ENCODE data around the gene GLRB. TPM values are rescaled to one million over a fixed set of nuclear protein-coding genes. Genes with fewer than 3 reads are reported as not detected.

The GLRB gene
- total RNA-seq (1 to 10 TPM; 1.2 to 5.6 (median 3.0) TPM), polyA plus RNA-seq (1 to 10 TPM; 1.2 to 3.8 (median 1.4) TPM)
- long read RNA-seq, donor 1, partial matches to known transcripts, result 1 of 5 reads
- long read RNA-seq, donor 1, other reads (novel, unspliced or antisense), result 0 of 5 reads
- long read RNA-seq, donor 2, partial matches to known transcripts, result 0 of 4 reads
- long read RNA-seq, donor 2, other reads (novel, unspliced or antisense), result 1 of 4 reads

GRCh38 chr4:157075811-157076577 is at the start of gene GLRB:
TSS of gene GLRB (plus strand) at chr4:157076150. CDS start at chr4:157078025, 1,875 bp downstream.
- WGBS, 3 donors, result 1% methylated on average over 71 to 84 of the region's 84 CpGs
- no peak for TF ChIP-seq CTCF (IDR thresholded peaks at IDR 0.05)
- H3K27me3 ChIP-seq (ENCODE audit: insufficient read depth in 3 of 3, low read length in 2 of 3), result no peaks in the 10 kb centered on the region
- no peaks in the 10 kb centered on the region for H3K36me3 ChIP-seq (ENCODE audit: insufficient read depth in 1 of 2, low read depth in 1 of 2)
- intact Hi-C loops (cut with DNase I), result no loop called here
- peak within 1 kb of the TSS; percentile 79 for H3K4me3 ChIP-seq
- H3K27ac ChIP-seq, result no peak within 1 kb of the TSS
- ATAC-seq (peak; percentile 85 to 97 (median 92)), DNase-seq (peak; percentile 28 to 63)
- no peaks in the 10 kb centered on the region for H3K4me1 ChIP-seq
- no peaks in the 10 kb centered on the region for H3K9me3 ChIP-seq

GRCh38 chr4:157035471-157035870 is 40.5 kb upstream of the GLRB start:
- no peak for ATAC-seq
- DNase-seq, result no peak
- Histone ChIP-seq H3K4me3 (no peak overlapping the region), H3K27ac (no peak overlapping the region), H3K4me1 (no peaks in the 10 kb centered on the region), H3K36me3 (ENCODE audit: insufficient read depth in 1 of 2, low read depth in 1 of 2) (no peaks in the 10 kb centered on the region), H3K27me3 (ENCODE audit: insufficient read depth in 3 of 3, low read length in 2 of 3) (no peaks in the 10 kb centered on the region), H3K9me3 (no peaks in the 10 kb centered on the region)
- intact Hi-C loops (cut with DNase I), result no loop called here
- TF ChIP-seq CTCF (IDR thresholded peaks at IDR 0.05), result no peak

- intact Hi-C loops (cut with DNase I), result loop anchor here (10.0 kb wide), 2 partner anchors 346 to 446 kb away; no protein-coding TSS in a partner anchor
- DNase-seq, result no peak
- no peak for ATAC-seq
- TF ChIP-seq CTCF (IDR thresholded peaks at IDR 0.05), result no peak
- H3K27me3 ChIP-seq (ENCODE audit: insufficient read depth in 3 of 3, low read length in 2 of 3), result no peaks in the 10 kb centered on the region
- no peak overlapping the region for H3K4me3 ChIP-seq
- no peaks in the 10 kb centered on the region for H3K9me3 ChIP-seq
- no peak overlapping the region for H3K27ac ChIP-seq
- no peaks in the 10 kb centered on the region for H3K36me3 ChIP-seq (ENCODE audit: insufficient read depth in 1 of 2, low read depth in 1 of 2)
- H3K4me1 ChIP-seq, result no peaks in the 10 kb centered on the region
Observed at GRCh38 chr4:157040405-157040804, 35.5 kb upstream of the GLRB start.

- Histone ChIP-seq H3K4me3 (no peak overlapping the region), H3K9me3 (no peaks in the 10 kb centered on the region), H3K27me3 (ENCODE audit: insufficient read depth in 3 of 3, low read length in 2 of 3) (no peaks in the 10 kb centered on the region), H3K36me3 (ENCODE audit: insufficient read depth in 1 of 2, low read depth in 1 of 2) (no peaks in the 10 kb centered on the region), H3K27ac (no peak overlapping the region), H3K4me1 (no peaks in the 10 kb centered on the region)
- ATAC-seq, result no peak
- DNase-seq, result no peak
- intact Hi-C loops (cut with DNase I), result loop anchor here (10.0 kb wide), 2 partner anchors 348 to 448 kb away; no protein-coding TSS in a partner anchor
- no peak for TF ChIP-seq CTCF (IDR thresholded peaks at IDR 0.05)
- 47 to 64% (median 51%) methylated on average over 2 of the region's 2 CpGs for WGBS, 3 donors
Observed at GRCh38 chr4:157043131-157043530, 32.8 kb upstream of the GLRB start.

Measured in psoas muscle (tissue), 8 donors.